HEK293T (cell line): ENCODE results near the gene HOXB5.

Experiments
- BHLHE40 ChIP-seq: fragments of 450-650 bp; IDR thresholded peaks from 2 replicates; pipeline ENCODE4 v1.6.1; 2016; ENCODE audit warnings: mild to moderate bottlenecking, moderate library complexity, borderline replicate concordance
- FOXK2 ChIP-seq: fragments of 450-650 bp; IDR thresholded peaks from 2 replicates; pipeline ENCODE4 v1.6.1; 2016; ENCODE audit warnings: mild to moderate bottlenecking
- LEF1 ChIP-seq: fragments of 450-650 bp; IDR thresholded peaks from 2 replicates; pipeline ENCODE4 v1.6.1; 2017; ENCODE audit warnings: mild to moderate bottlenecking, borderline replicate concordance
- SP1 ChIP-seq: fragments of 450-650 bp; IDR thresholded peaks from 2 replicates; pipeline ENCODE4 v1.6.1; 2017
- TF ChIP-seq, protein P1 (sequence below): fragments of 450-650 bp; IDR thresholded peaks from 2 replicates; pipeline ENCODE4 v1.6.1; 2016

DNA sequence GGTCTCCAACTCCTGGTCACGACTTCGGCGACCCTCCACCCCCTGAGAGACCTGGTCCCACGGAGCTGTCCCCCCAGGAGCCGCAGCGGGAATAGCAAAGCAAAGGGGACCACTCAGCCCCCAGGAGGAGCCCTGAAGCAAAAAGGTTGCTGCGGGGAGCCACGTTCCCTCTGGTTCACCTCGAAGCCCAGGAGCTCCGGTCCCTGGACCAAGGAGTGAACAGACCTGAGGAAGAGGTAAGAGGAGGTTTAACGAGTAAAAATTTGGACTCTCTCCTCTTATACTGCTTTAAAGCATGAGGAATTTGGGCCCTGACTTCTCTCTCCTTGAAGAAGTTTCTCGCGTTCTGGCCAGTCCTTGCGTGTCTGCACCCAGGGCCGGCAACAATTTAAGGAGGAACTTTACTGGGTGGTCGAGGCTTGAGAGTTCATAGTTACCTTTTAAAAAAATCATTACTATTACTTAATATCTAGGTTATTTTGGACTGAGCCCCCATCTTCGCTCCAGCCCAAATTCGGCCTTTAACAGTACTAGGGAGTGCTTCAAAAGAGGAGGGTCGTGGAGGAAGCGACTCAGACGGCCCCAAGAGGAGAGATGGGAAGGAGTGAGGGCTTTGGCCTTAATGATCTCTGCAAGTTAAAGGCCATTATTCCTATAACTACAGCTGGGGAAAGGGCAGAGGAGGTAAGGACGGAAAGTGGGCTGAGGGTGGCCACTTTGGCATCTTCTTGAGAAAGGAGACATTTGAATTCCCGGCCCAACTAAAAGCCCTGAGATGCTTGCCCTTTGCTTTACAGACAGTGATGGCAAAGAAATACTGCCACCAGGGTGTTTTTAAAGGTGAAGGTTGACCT is 49.5 kb upstream of the HOXB5 start:
- TF ChIP-seq FOXK2, result no peak
- TF ChIP-seq BHLHE40, result no peak
- no peak for TF ChIP-seq LEF1
- TF ChIP-seq, protein P1, sequence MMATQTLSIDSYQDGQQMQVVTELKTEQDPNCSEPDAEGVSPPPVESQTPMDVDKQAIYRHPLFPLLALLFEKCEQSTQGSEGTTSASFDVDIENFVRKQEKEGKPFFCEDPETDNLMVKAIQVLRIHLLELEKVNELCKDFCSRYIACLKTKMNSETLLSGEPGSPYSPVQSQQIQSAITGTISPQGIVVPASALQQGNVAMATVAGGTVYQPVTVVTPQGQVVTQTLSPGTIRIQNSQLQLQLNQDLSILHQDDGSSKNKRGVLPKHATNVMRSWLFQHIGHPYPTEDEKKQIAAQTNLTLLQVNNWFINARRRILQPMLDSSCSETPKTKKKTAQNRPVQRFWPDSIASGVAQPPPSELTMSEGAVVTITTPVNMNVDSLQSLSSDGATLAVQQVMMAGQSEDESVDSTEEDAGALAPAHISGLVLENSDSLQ, result no peak
- TF ChIP-seq SP1, result no peak
